ENCODE results near the gene TRIM27. TPM values are rescaled to one million over a fixed set of nuclear protein-coding genes. Genes with fewer than 3 reads are reported as not detected.
"Not testable (repeated sequence)": the region's sequence is repeated elsewhere in the genome, so short reads cannot be mapped to it uniquely, and the experiment has no call there.

The TRIM27 gene
- total RNA-seq = 10 to 100 TPM; 56.3 to 69.2 TPM

DNA sequence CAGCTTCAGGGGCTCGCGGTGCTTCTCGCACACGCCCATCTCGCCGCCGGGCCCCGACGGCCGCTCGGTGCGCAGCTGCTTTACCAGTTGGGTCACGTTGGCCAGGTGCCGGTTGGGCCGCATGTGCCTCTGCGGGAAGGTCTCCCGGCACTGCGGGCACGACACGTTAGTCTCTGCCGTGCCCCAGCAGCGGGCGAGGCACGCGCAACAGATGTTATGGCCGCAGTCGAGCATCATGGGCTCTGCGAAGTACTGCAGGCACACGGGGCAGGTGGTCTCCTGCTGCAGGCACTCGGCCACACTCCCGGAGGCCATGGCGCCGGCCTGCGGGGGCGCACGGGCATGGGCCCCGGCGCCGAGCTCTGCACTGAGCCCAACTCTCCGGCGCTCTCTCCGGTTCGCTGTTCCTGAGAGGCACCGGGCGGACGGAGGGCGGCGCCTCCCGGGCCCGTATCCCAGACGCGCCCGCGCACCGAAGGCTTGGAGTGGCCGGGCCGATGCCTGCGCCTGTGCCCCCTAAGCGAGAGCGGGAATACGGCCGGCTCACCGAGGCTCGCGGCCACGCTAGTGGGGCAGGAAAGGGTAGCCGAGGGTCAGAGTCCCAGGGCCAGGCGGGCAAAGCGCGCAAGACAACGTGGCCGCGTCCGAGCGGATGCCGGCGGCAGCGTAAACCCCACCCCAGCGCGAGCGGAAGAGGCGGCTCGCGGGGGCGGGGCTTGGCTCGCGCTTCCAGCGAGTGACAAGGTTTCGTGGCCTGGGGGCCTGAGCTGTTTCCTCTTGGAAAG lies at the start of gene TRIM27:
TSS of gene TRIM27 (minus strand) at position 668 of the 785 bp plus-strand sequence. CDS start at position 315, 353 bp downstream.
- DNase-seq = peak; percentile 92 to 96 (median 94)
- Histone ChIP-seq H3K27ac (peak within 1 kb of the TSS; percentile 78 to 100 (median 94)), H3K9me3 (no peaks in the 10 kb centered on the region), H3K4me3 (peak within 1 kb of the TSS; percentile 90 to 91), H3K4me1 (peaks cover 35% of the 10 kb centered on the region), H3K27me3 (no peaks in the 10 kb centered on the region), H3K36me3 (replicated peaks in 1 of 2; ENCODE audit: insufficient read depth in 1 of 2, low read depth in 2 of 2) (peaks cover 10 to 11% of the 10 kb centered on the region in 2 donors)
- ATAC-seq = peak; percentile 90
- TF ChIP-seq CTCF (IDR thresholded peaks at IDR 0.05) (peak in 1 of 7 experiments; percentile 8), POLR2A (IDR thresholded peaks at IDR 0.05) (peak; percentile 93 to 97 (median 96))
- intact Hi-C loops (cut with DNase I) = no loop called here
- WGBS, 2 donors = 0% methylated on average over 80 of the region's 89 CpGs; no CpG with 5 or more reads in 1 of the 2 donors

GRCh38 chr6:28970056-28970455 lies 46.3 kb upstream of the TRIM27 start:
- intact Hi-C loops (cut with DNase I); H3K27me3 ChIP-seq; H3K4me1 ChIP-seq; H3K27ac ChIP-seq; ATAC-seq; H3K36me3 ChIP-seq (replicated peaks in 1 of 2; ENCODE audit: insufficient read depth in 1 of 2, low read depth in 2 of 2); H3K4me3 ChIP-seq; DNase-seq; H3K9me3 ChIP-seq: not testable (repeated sequence)
- WGBS, 2 donors = 76 to 81% methylated on average over 21 of the region's 21 CpGs

DNA sequence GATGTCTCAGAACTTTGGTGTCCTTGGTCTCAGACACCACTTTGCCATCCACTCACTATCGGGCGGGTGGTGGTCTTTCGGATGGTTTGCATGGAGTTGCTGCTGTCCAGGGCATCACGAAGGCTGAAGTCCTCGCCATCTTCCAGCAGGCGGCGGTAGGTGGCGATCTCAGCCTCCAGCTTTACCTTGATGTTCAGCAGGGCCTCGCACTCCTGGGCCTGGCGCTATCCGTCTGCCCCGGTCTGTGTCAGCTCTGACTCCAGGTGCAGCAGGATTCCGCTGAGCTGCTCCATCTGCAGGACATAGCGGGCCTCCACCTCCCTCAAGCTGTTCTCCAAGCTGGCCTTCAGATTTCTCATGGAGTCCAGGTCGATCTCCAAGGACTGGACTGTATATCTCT lies 45.3 kb upstream of the TRIM27 start:
- DNase-seq = no peak
- Histone ChIP-seq H3K4me3 (no peak overlapping the region), H3K36me3 (replicated peaks in 1 of 2; ENCODE audit: insufficient read depth in 1 of 2, low read depth in 2 of 2) (no peaks in the 10 kb centered on the region), H3K9me3 (no peaks in the 10 kb centered on the region), H3K27me3 (no peaks in the 10 kb centered on the region), H3K27ac (no peak overlapping the region), H3K4me1 (no peaks in the 10 kb centered on the region)
- 70 to 89% methylated on average over 3 to 15 of the region's 15 CpGs for WGBS, 2 donors
- TF ChIP-seq CTCF (IDR thresholded peaks at IDR 0.05) (no peak), POLR2A (IDR thresholded peaks at IDR 0.05) (no peak)
- ATAC-seq = no peak
- intact Hi-C loops (cut with DNase I) = no loop called here

- ATAC-seq = no peak
- H3K4me3 ChIP-seq = no peak overlapping the region
- H3K9me3 ChIP-seq = no peaks in the 10 kb centered on the region
- no peaks in the 10 kb centered on the region for H3K36me3 ChIP-seq (replicated peaks in 1 of 2; ENCODE audit: insufficient read depth in 1 of 2, low read depth in 2 of 2)
- DNase-seq = no peak
- H3K4me1 ChIP-seq = no peaks in the 10 kb centered on the region
- H3K27me3 ChIP-seq = no peaks in the 10 kb centered on the region
- TF ChIP-seq CTCF (IDR thresholded peaks at IDR 0.05) (no peak), POLR2A (IDR thresholded peaks at IDR 0.05) (no peak)
- intact Hi-C loops (cut with DNase I) = no loop called here
- H3K27ac ChIP-seq = no peak overlapping the region
- 67% methylated on average over 4 of the region's 4 CpGs for WGBS, 2 donors
These were observed 44.7 kb upstream of the TRIM27 start for GRCh38 chr6:28968476-28968875.

DNA sequence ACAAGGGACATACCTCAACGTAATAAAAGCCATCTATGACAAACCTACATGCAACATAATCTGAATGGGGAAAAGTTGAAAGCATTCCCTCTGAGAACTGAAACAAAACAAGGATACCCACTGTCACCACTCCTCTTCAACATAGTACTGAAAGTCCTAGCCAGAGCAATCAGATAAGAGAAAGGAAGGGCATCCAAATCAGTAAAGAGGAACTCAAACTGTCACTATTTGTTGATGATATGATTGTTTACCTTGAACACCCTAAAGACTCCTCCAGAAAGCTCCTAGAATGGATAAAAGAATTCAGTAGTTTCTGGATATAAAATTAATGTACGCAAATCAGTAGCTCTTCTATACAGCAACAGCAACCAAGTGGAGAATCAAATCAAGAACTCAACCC lies 41.9 kb upstream of the TRIM27 start:
- no peaks in the 10 kb centered on the region for H3K4me1 ChIP-seq
- no peaks in the 10 kb centered on the region for H3K27me3 ChIP-seq
- no peak overlapping the region for H3K27ac ChIP-seq
- TF ChIP-seq CTCF (IDR thresholded peaks at IDR 0.05) (no peak), POLR2A (IDR thresholded peaks at IDR 0.05) (no peak)
- intact Hi-C loops (cut with DNase I) = no loop called here
- H3K4me3 ChIP-seq = no peak overlapping the region
- no peak for ATAC-seq
- no peaks in the 10 kb centered on the region for H3K9me3 ChIP-seq
- WGBS, 2 donors = 69 to 77% methylated on average over 2 of the region's 2 CpGs
- no peaks in the 10 kb centered on the region for H3K36me3 ChIP-seq (replicated peaks in 1 of 2; ENCODE audit: insufficient read depth in 1 of 2, low read depth in 2 of 2)
- DNase-seq = no peak
